Endothelial cell (in vitro differentiated cells): ENCODE data around the gene NDUFS1. TPM values are rescaled to one million over a fixed set of nuclear protein-coding genes. Genes with fewer than 3 reads are reported as not detected.
A peak's percentile ranks its signal among the peaks of the same experiment; 100 is the strongest.

Experiments
- DNase-seq: peaks from one replicate; pipeline ENCODE4 v3.0.0; 2021; ENCODE audit warnings: low spot score
- H3K27ac Mint-ChIP-seq: one replicate; pipeline ENCODE4 v1.8.0; 2021; ENCODE audit warnings: mixed read lengths, inconsistent platforms; ENCODE audit not compliant: unreplicated experiment
- H3K27me3 Mint-ChIP-seq: one replicate; pipeline ENCODE4 v1.8.0; 2021; ENCODE audit warnings: mild to moderate bottlenecking, moderate library complexity, mixed read lengths, inconsistent platforms; ENCODE audit not compliant: unreplicated experiment
- H3K36me3 Mint-ChIP-seq: one replicate; pipeline ENCODE4 v1.8.0; 2021; ENCODE audit warnings: mild to moderate bottlenecking, low read depth, mixed read lengths, inconsistent platforms; ENCODE audit not compliant: unreplicated experiment
- H3K4me1 Mint-ChIP-seq: one replicate; pipeline ENCODE4 v1.8.0; 2021; ENCODE audit warnings: mild to moderate bottlenecking, mixed read lengths, inconsistent platforms; ENCODE audit not compliant: unreplicated experiment
- H3K4me3 Mint-ChIP-seq: one replicate; pipeline ENCODE4 v1.8.0; 2021; ENCODE audit warnings: mild to moderate bottlenecking, mixed read lengths, inconsistent platforms; ENCODE audit not compliant: unreplicated experiment
- H3K9me3 Mint-ChIP-seq: one replicate; pipeline ENCODE4 v1.8.0; 2021; ENCODE audit warnings: mixed read lengths, inconsistent platforms; ENCODE audit not compliant: unreplicated experiment
- CTCF ChIP-seq: fragments of 200-600 bp; sonication (generic); IDR thresholded peaks from one replicate; pipeline ENCODE4 v1.5.0; 2021; ENCODE audit warnings: antibody characterized with exemption; ENCODE audit not compliant: unreplicated experiment
- total RNA-seq: library from RNA; stranded (reverse); fragmentation: NEBNext Ultra II Directional; extraction: Animal tissue kit (Norgen Biotek cat#: 25700); gene quantifications from one replicate; pipeline ENCODE4 v1.2.1, GENCODE V29; 2021; ENCODE audit not compliant: unreplicated experiment

NDUFS1 gene
- total RNA-seq, 1 donor from 2014 or later: 67.9 TPM

- no peak for TF ChIP-seq CTCF
- Mint-ChIP-seq H3K27ac (no peak overlapping the region), H3K27me3 (no peaks in the 10 kb centered on the region), H3K4me3 (no peak overlapping the region), H3K9me3 (no peaks in the 10 kb centered on the region), H3K4me1 (peaks cover 1% of the 10 kb centered on the region), H3K36me3 (no peaks in the 10 kb centered on the region)
- DNase-seq: no peak
Measured at GRCh38 chr2:206092297-206092696, 66.9 kb downstream of the NDUFS1 start.

GRCh38 chr2:206088248-206088647, 71.0 kb downstream of the NDUFS1 start:
- no peak for DNase-seq
- Mint-ChIP-seq H3K36me3 (no peaks in the 10 kb centered on the region), H3K4me1 (peaks cover 18% of the 10 kb centered on the region), H3K9me3 (no peaks in the 10 kb centered on the region), H3K27me3 (peaks cover 7% of the 10 kb centered on the region), H3K4me3 (no peak overlapping the region), H3K27ac (no peak overlapping the region)
- no peak for TF ChIP-seq CTCF

- Mint-ChIP-seq H3K36me3 (no peaks in the 10 kb centered on the region), H3K9me3 (no peaks in the 10 kb centered on the region), H3K4me1 (peaks cover 18% of the 10 kb centered on the region), H3K27ac (peak overlapping the region; percentile 74), H3K27me3 (peaks cover 7% of the 10 kb centered on the region), H3K4me3 (peak overlapping the region; percentile 99)
- no peak for DNase-seq
- no peak for TF ChIP-seq CTCF
Measured at GRCh38 chr2:206086716-206087350, 72.4 kb downstream of the NDUFS1 start.

- TF ChIP-seq CTCF: peak; percentile 19
- H3K27ac Mint-ChIP-seq: peak within 1 kb of the TSS; percentile 98
- DNase-seq: peak; percentile 63
- peaks cover 7% of the 10 kb centered on the region for H3K27me3 Mint-ChIP-seq
- peaks cover 18% of the 10 kb centered on the region for H3K4me1 Mint-ChIP-seq
- H3K36me3 Mint-ChIP-seq: no peaks in the 10 kb centered on the region
- no peaks in the 10 kb centered on the region for H3K9me3 Mint-ChIP-seq
- H3K4me3 Mint-ChIP-seq: peak within 1 kb of the TSS; percentile 99
Measured at GRCh38 chr2:206085742-206086445, 73.3 kb downstream of the NDUFS1 start, which contains the start of gene INO80D. Gene INO80D (minus strand): TSS chr2:206086174. CDS start chr2:206063016, 23,158 bp downstream.
